Nasal cavity respiratory epithelium epithelial cell of viscerocranial mucosa (primary cell): ENCODE measurements around the gene DGAT2L6. TPM values are rescaled to one million over a fixed set of nuclear protein-coding genes. Genes with fewer than 3 reads are reported as not detected.

Experiments used
- total RNA-seq: library from RNA; depleted of rRNA; stranded (reverse); fragments of >200 nt; gene quantifications from 2 replicates; pipeline ENCODE4 v1.2.3, GENCODE V29; 2014

Gene DGAT2L6, protein sequence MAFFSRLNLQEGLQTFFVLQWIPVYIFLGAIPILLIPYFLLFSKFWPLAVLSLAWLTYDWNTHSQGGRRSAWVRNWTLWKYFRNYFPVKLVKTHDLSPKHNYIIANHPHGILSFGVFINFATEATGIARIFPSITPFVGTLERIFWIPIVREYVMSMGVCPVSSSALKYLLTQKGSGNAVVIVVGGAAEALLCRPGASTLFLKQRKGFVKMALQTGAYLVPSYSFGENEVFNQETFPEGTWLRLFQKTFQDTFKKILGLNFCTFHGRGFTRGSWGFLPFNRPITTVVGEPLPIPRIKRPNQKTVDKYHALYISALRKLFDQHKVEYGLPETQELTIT
- total RNA-seq = not detected in 2 replicates

DNA sequence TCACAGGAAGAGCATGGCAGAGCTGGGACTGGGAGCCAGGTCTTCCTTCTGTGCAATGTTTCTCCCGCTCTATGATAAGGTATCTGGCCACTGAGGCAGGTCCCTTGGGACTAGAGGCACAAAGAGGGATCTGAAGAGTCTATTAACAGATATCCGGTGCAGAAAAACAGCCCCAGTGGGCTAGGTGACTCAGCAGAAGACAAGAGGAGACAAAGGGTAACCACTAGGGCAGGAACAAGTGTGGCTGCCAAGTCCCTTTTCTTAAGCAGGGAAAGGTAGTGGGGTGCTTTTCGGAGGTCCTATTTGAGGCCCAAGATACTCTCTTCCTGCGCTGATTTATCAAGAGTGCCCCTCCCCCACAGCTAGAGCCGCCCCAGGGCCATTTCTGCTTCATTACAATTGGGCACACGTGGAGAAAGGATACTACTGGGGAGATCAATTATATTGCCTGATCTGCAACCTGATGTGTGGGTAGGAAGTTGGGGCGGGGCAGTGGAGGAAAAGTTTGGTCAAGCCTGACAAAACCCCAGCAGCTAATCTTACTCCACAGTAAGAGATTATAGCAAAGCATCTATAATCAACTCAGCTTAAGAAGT, at the start of gene DGAT2L6:
TSS of gene DGAT2L6 (plus strand) at position 546 of the 596 bp plus-strand sequence. CDS start 100 bp downstream, outside the sequence.

DNA sequence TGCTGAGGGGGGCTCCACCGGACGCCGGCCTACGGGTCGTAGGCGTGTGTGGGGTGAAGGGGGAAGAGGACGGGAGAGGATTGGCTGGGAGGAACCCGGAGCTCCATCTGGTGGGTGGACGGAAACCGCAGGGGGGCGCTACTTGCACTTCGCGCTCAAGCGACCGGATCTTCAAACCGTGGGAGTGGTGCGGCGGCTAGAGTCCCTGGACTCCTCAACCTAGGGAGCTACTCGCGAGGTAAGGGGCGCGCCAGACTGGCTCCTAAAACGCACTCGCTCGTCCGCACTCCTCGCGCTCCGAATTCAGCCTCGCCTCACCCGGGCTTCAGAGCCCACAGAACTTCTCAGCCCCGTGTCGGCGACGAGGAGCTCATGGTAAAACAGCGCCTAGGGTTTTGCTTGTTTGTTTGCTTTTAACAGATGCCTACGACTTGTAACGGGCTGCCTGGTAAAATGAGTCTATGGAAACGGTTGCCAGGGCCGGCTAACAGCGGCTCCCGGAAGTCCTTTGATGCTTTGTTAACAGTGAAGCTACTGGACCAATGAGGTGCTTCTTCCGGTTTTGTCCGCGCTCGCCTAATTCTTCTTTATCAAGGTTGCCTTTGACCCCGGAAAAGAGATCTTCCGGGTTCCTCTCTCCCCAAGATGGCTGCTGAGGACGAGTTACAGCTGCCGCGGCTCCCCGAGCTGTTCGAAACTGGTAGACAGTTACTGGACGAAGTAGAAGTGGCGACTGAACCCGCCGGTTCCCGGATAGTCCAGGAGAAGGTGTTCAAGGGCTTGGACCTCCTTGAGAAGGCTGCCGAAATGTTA, 43.8 kb upstream of the DGAT2L6 start, which contains the start of gene IGBP1:
TSS of gene IGBP1 (plus strand) at position 145 of the 813 bp plus-strand sequence. CDS start at position 646, 501 bp downstream.

DNA sequence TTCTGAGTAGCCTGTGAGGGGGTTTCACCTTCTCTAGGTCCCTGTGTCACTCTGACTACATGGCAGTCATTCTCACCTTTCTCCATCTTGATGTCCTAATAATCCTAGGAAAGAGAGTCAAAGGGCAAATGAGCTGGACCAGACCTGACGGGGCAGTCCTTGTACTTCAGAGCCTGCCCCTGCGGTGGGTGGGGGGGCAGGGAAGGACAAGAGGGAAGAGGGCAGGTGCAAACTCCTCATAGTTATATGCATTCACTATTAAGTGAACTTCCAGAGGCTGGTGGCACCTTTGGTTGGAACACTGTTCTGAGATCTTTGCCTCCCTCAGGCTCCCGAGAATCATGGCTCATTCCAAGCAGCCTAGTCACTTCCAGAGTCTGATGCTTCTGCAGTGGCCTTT, 57.1 kb downstream of the DGAT2L6 start, which contains the start of gene AWAT1:
TSS of gene AWAT1 (plus strand) at position 301 of the 400 bp plus-strand sequence. CDS start at position 342, 41 bp downstream.

Other genes starting within 250 kb of the DGAT2L6 start
- gene AWAT2, start 127.5 kb upstream of the DGAT2L6 start, total RNA-seq = not detected in 2 replicates
- not detected in 2 replicates for gene OTUD6A, start 115.0 kb upstream of the DGAT2L6 start, total RNA-seq
- gene IGBP1, start 44.0 kb upstream of the DGAT2L6 start, total RNA-seq = 66.6 and 92.5 TPM in 2 replicates
- not detected in 2 replicates for gene AWAT1, start 57.2 kb downstream of the DGAT2L6 start, total RNA-seq
- 0.07 TPM in 1 of 2 replicates, not detected in the other for gene P2RY4, start 82.7 kb downstream of the DGAT2L6 start, total RNA-seq
- not detected in 2 replicates for gene ARR3, start 90.9 kb downstream of the DGAT2L6 start, total RNA-seq
- not detected in 2 replicates for gene RAB41, start 104.7 kb downstream of the DGAT2L6 start, total RNA-seq
- 24.9 and 31.3 TPM in 2 replicates for gene PDZD11, start 112.4 kb downstream of the DGAT2L6 start, total RNA-seq
- gene KIF4A, start 112.6 kb downstream of the DGAT2L6 start, total RNA-seq = 0.14 and 0.34 TPM in 2 replicates
- gene GDPD2, start 245.8 kb downstream of the DGAT2L6 start, total RNA-seq = 0.14 and 1.0 TPM in 2 replicates